Mesenchymal stem cell (in vitro differentiated cells and primary cell): ENCODE data around the gene KCNK13.

Source experiments
- DNase-seq: peaks from one replicate; pipeline ENCODE4 v3.0.0-alpha.2; 2013
- H2AFZ ChIP-seq: one replicate; pipeline ENCODE4 v1.6.1; 2013; ENCODE audit warnings: low read depth, mild to moderate bottlenecking, control low read depth, inconsistent platforms, low read length, moderate library complexity
- H2AK5ac ChIP-seq: 2 replicates; pipeline ENCODE4 v1.6.1; 2013; ENCODE audit warnings: low read length, moderate library complexity, mild to moderate bottlenecking, inconsistent platforms; ENCODE audit not compliant: severe bottlenecking
- H2BK120ac ChIP-seq: one replicate; pipeline ENCODE4 v1.6.1; 2013; ENCODE audit warnings: low read depth, mild to moderate bottlenecking, inconsistent platforms, low read length, moderate library complexity
- H2BK12ac ChIP-seq, 2 experiments: one replicate each; pipeline ENCODE4 v1.6.1; 2013; ENCODE audit warnings: inconsistent platforms in 2 of 2, low read length in 2 of 2, mild to moderate bottlenecking in 2 of 2, moderate library complexity in 2 of 2, control low read depth in 1 of 2
- H2BK15ac ChIP-seq: one replicate; pipeline ENCODE4 v1.6.1; 2013; ENCODE audit warnings: mild to moderate bottlenecking, low read depth, inconsistent platforms; ENCODE audit not compliant: poor library complexity, severe bottlenecking
- H2BK5ac ChIP-seq: 2 replicates; pipeline ENCODE4 v1.6.1; 2013; ENCODE audit warnings: low read depth, mild to moderate bottlenecking, low read length, control low read depth, inconsistent platforms; ENCODE audit not compliant: poor library complexity, severe bottlenecking
- H3K14ac ChIP-seq, 2 experiments: one replicate each; pipeline ENCODE4 v1.6.1; 2013; ENCODE audit warnings: inconsistent platforms in 2 of 2, low read length in 2 of 2, control low read depth in 1 of 2, mild to moderate bottlenecking in 1 of 2, moderate library complexity in 1 of 2
- H3K18ac ChIP-seq, 2 experiments: one replicate each; pipeline ENCODE4 v1.6.1; 2013; ENCODE audit warnings: inconsistent platforms in 2 of 2, low read length in 2 of 2, control low read depth in 1 of 2, low read depth in 1 of 2, mild to moderate bottlenecking in 1 of 2
- H3K23ac ChIP-seq, 2 experiments: one replicate each; pipeline ENCODE4 v1.6.1; 2013; ENCODE audit warnings: inconsistent platforms in 2 of 2, low read length in 2 of 2, mild to moderate bottlenecking in 2 of 2, moderate library complexity in 2 of 2, control low read depth in 1 of 2
- H3K27ac ChIP-seq: 2 replicates; pipeline ENCODE4 v1.5.1; 2013; ENCODE audit warnings: mild to moderate bottlenecking, moderate library complexity, low read length, control low read depth, inconsistent platforms; ENCODE audit not compliant: poor library complexity, severe bottlenecking
- H3K27me3 ChIP-seq, 2 experiments: 2 replicates each; pipeline versions ENCODE4 v1.6.1 to v1.7.0; 2013; ENCODE audit warnings: low read length in 2 of 2, mild to moderate bottlenecking in 2 of 2, moderate library complexity in 2 of 2, control low read depth in 1 of 2, inconsistent platforms in 1 of 2; ENCODE audit not compliant: control insufficient read depth in 1 of 2, insufficient read depth in 1 of 2
- H3K36me3 ChIP-seq, 2 experiments: 2 replicates each; pipeline versions ENCODE4 v1.6.1 to v1.7.0; 2013; ENCODE audit warnings: low read length in 2 of 2, control low read depth in 1 of 2, inconsistent platforms in 1 of 2, low read depth in 1 of 2, mild to moderate bottlenecking in 1 of 2; ENCODE audit not compliant: insufficient read depth in 2 of 2, control insufficient read depth in 1 of 2
- H3K4ac ChIP-seq, 2 experiments: one replicate each; pipeline ENCODE4 v1.6.1; 2013; ENCODE audit warnings: inconsistent platforms in 2 of 2, low read length in 2 of 2, mild to moderate bottlenecking in 2 of 2, moderate library complexity in 2 of 2, control low read depth in 1 of 2, low read depth in 1 of 2
- H3K4me1 ChIP-seq: 2 replicates; pipeline ENCODE4 v1.6.1; 2013; ENCODE audit warnings: low read depth, low read length, control low read depth; ENCODE audit not compliant: control insufficient read depth, insufficient read depth
- H3K4me2 ChIP-seq: 2 replicates; pipeline ENCODE4 v1.6.1; 2013; ENCODE audit warnings: low read length, mild to moderate bottlenecking, inconsistent platforms; ENCODE audit not compliant: poor library complexity, severe bottlenecking
- H3K4me3 ChIP-seq, 2 experiments: 2 replicates each; pipeline versions ENCODE4 v1.5.1 to v1.7.0; 2013; ENCODE audit warnings: low read length in 2 of 2, mild to moderate bottlenecking in 2 of 2, control low read depth in 1 of 2, low read depth in 1 of 2; ENCODE audit not compliant: insufficient read depth in 1 of 2
- H3K79me1 ChIP-seq: replicated peaks from 2 replicates; pipeline ENCODE4 v1.6.1; 2013; ENCODE audit warnings: mild to moderate bottlenecking, control low read depth, low read length, inconsistent platforms; ENCODE audit not compliant: poor library complexity, severe bottlenecking
- H3K9ac ChIP-seq: 2 replicates; pipeline ENCODE4 v1.7.0; 2013; ENCODE audit warnings: mild to moderate bottlenecking, low read length, moderate library complexity
- H3K9me3 ChIP-seq: 2 replicates; pipeline ENCODE4 v1.7.0; 2013; ENCODE audit warnings: mild to moderate bottlenecking, low read length; ENCODE audit not compliant: control insufficient read depth
- H4K8ac ChIP-seq: one replicate; pipeline ENCODE4 v1.6.1; 2013; ENCODE audit warnings: inconsistent platforms, mild to moderate bottlenecking, low read length, moderate library complexity
- H4K91ac ChIP-seq: one replicate; pipeline ENCODE4 v1.6.1; 2013; ENCODE audit warnings: mild to moderate bottlenecking, low read length, inconsistent platforms
- WGBS: methylation state at CpG from one replicate; pipeline ENCODE4 v1.1.7; 2013; ENCODE audit warnings: mixed read lengths; 5-methylcytosine and 5-hydroxymethylcytosine counted together

The KCNK13 gene

GRCh38 chr14:90103808-90104207, 42.0 kb downstream of the KCNK13 start:
- H3K27ac ChIP-seq = no peak overlapping the region
- no peaks in the 10 kb centered on the region for H3K9me3 ChIP-seq
- no peak overlapping the region for H2AK5ac ChIP-seq
- H2AFZ ChIP-seq = no peak overlapping the region
- H3K4ac ChIP-seq = no peak overlapping the region
- no peaks in the 10 kb centered on the region for H3K4me1 ChIP-seq
- H3K18ac ChIP-seq = no peak overlapping the region
- no peak overlapping the region for H4K91ac ChIP-seq
- H2BK15ac ChIP-seq = no peak overlapping the region
- H3K14ac ChIP-seq = no peak overlapping the region
- H4K8ac ChIP-seq = no peak overlapping the region
- H2BK12ac ChIP-seq = no peak overlapping the region
- no peak overlapping the region for H3K4me3 ChIP-seq
- H3K4me2 ChIP-seq = no peak overlapping the region
- H3K79me1 ChIP-seq = no peaks in the 10 kb centered on the region
- 75% methylated on average over 3 of the region's 3 CpGs for WGBS
- H3K36me3 ChIP-seq = no peaks in the 10 kb centered on the region
- H3K23ac ChIP-seq = no peak overlapping the region
- H2BK5ac ChIP-seq = no peak overlapping the region
- H2BK120ac ChIP-seq = no peak overlapping the region
- no peak overlapping the region for H3K9ac ChIP-seq
- H3K27me3 ChIP-seq = peaks cover 0 to 19% of the 10 kb centered on the region in 2 experiments
- no peak for DNase-seq

GRCh38 chr14:90105756-90106155, 44.0 kb downstream of the KCNK13 start:
- H4K8ac ChIP-seq = no peak overlapping the region
- no peak overlapping the region for H3K14ac ChIP-seq
- no peak overlapping the region for H2AK5ac ChIP-seq
- no peak for DNase-seq
- H3K79me1 ChIP-seq = no peaks in the 10 kb centered on the region
- H3K27me3 ChIP-seq = peaks cover 0 to 19% of the 10 kb centered on the region in 2 experiments
- H3K4me3 ChIP-seq = no peak overlapping the region
- H3K23ac ChIP-seq = no peak overlapping the region
- 91% methylated on average over 3 of the region's 4 CpGs for WGBS
- no peak overlapping the region for H3K9ac ChIP-seq
- no peak overlapping the region for H2BK12ac ChIP-seq
- no peaks in the 10 kb centered on the region for H3K36me3 ChIP-seq
- no peak overlapping the region for H2BK5ac ChIP-seq
- no peak overlapping the region for H2BK15ac ChIP-seq
- H2AFZ ChIP-seq = no peak overlapping the region
- no peak overlapping the region for H3K18ac ChIP-seq
- no peaks in the 10 kb centered on the region for H3K9me3 ChIP-seq
- H4K91ac ChIP-seq = no peak overlapping the region
- H3K4me1 ChIP-seq = no peaks in the 10 kb centered on the region
- H3K4ac ChIP-seq = no peak overlapping the region
- no peak overlapping the region for H3K4me2 ChIP-seq
- no peak overlapping the region for H2BK120ac ChIP-seq
- H3K27ac ChIP-seq = no peak overlapping the region

GRCh38 chr14:90107789-90108188, 46.0 kb downstream of the KCNK13 start:
- Histone ChIP-seq H2BK12ac (no peak overlapping the region), H2AFZ (no peak overlapping the region), H3K4me1 (peaks cover 2% of the 10 kb centered on the region), H3K14ac (no peak overlapping the region), H3K9me3 (no peaks in the 10 kb centered on the region), H4K8ac (no peak overlapping the region), H3K4ac (no peak overlapping the region), H3K4me3 (no peak overlapping the region), H2BK15ac (no peak overlapping the region), H4K91ac (no peak overlapping the region), H3K36me3 (no peaks in the 10 kb centered on the region), H2AK5ac (no peak overlapping the region), H3K23ac (no peak overlapping the region), H2BK120ac (no peak overlapping the region), H2BK5ac (no peak overlapping the region), H3K4me2 (no peak overlapping the region), H3K27me3 (peaks cover 0 to 14% of the 10 kb centered on the region in 2 experiments), H3K9ac (no peak overlapping the region), H3K18ac (no peak overlapping the region), H3K27ac (no peak overlapping the region), H3K79me1 (no peaks in the 10 kb centered on the region)
- DNase-seq = no peak
- whole genome bisulfite sequencing = 86% methylated on average over 5 of the region's 6 CpGs

DNA sequence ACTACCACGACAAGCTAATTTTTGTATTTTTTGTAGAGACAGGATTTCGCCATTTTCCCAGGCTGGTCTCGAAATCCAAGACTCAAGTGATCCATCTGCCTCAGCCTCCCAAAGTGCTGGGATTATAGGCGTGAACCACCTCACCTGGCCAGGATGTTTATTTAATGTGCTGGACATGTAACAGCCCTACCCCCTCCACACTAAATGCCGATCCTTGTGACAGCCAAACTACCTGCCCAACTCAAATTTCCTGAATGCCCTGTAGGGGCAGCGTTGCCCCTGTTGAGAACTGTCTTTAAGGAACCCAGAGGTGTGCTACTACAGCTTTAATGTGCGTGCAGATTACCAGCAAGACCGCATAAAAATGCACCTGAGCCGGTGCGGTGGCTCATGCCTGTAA, 48.1 kb downstream of the KCNK13 start:
- Histone ChIP-seq H3K9ac (no peak overlapping the region), H3K9me3 (no peaks in the 10 kb centered on the region), H3K18ac (no peak overlapping the region), H3K23ac (no peak overlapping the region), H2BK12ac (no peak overlapping the region), H3K79me1 (no peaks in the 10 kb centered on the region), H3K27me3 (peaks cover 3 to 11% of the 10 kb centered on the region in 2 experiments), H2AFZ (no peak overlapping the region), H3K4me1 (peaks cover 2% of the 10 kb centered on the region), H4K8ac (no peak overlapping the region), H2BK120ac (no peak overlapping the region), H3K14ac (no peak overlapping the region), H3K4ac (no peak overlapping the region), H3K27ac (no peak overlapping the region), H2BK5ac (no peak overlapping the region), H2AK5ac (no peak overlapping the region), H3K36me3 (no peaks in the 10 kb centered on the region), H2BK15ac (no peak overlapping the region), H3K4me3 (no peak overlapping the region), H4K91ac (no peak overlapping the region), H3K4me2 (no peak overlapping the region)
- DNase-seq = no peak
- WGBS = 81% methylated on average over 10 of the region's 10 CpGs
